Measurements from ENCODE around the gene FCRL3. TPM values are rescaled to one million over a fixed set of nuclear protein-coding genes. Genes with fewer than 3 reads are reported as not detected.

Gene FCRL3
- total RNA-seq, 4 donors from 2014 or later: 0.19 to 0.29 TPM; not detected in 2

GRCh38 chr1:157682710-157683437 lies 17.7 kb downstream of the FCRL3 start:
- Histone ChIP-seq H3K27me3 (no peaks in the 10 kb centered on the region), H3K36me3 (no peaks in the 10 kb centered on the region), H3K4me3 (no peak overlapping the region), H3K4me1 (no peaks in the 10 kb centered on the region), H3K27ac (no peak overlapping the region), H3K9me3 (no peaks in the 10 kb centered on the region)
- intact Hi-C loops (cut with DNase I): no loop called here
- 51 to 61% methylated on average over 5 of the region's 5 CpGs for WGBS, 2 donors
- no peak for TF ChIP-seq CTCF (IDR thresholded peaks at IDR 0.05)
- no peak for TF ChIP-seq POLR2A (IDR thresholded peaks at IDR 0.05)
- no peak for DNase-seq

- DNase-seq: no peak
- intact Hi-C loops (cut with DNase I): no loop called here
- no peak overlapping the region for H3K4me3 ChIP-seq
- 53% methylated on average over 4 of the region's 4 CpGs for WGBS, 2 donors
- peaks cover 0 to 8% (median 0%) of the 10 kb centered on the region in 3 donors for H3K9me3 ChIP-seq
- no peaks in the 10 kb centered on the region for H3K36me3 ChIP-seq
- no peaks in the 10 kb centered on the region for H3K27me3 ChIP-seq
- TF ChIP-seq CTCF (IDR thresholded peaks at IDR 0.05) (no peak), POLR2A (IDR thresholded peaks at IDR 0.05) (no peak)
- no peaks in the 10 kb centered on the region for H3K4me1 ChIP-seq
- H3K27ac ChIP-seq: no peak overlapping the region
These were observed 21.8 kb downstream of the FCRL3 start for GRCh38 chr1:157678721-157679120.

GRCh38 chr1:157673008-157673407 lies 27.6 kb downstream of the FCRL3 start:
- no peak overlapping the region for H3K27ac ChIP-seq
- intact Hi-C loops (cut with DNase I): no loop called here
- 52 to 67% methylated on average over 1 of the region's 1 CpG for WGBS, 2 donors

GRCh38 chr1:157671895-157672294 lies 28.7 kb downstream of the FCRL3 start:
- Histone ChIP-seq H3K27ac (no peak overlapping the region), H3K4me3 (no peak overlapping the region), H3K4me1 (no peaks in the 10 kb centered on the region), H3K36me3 (no peaks in the 10 kb centered on the region), H3K27me3 (no peaks in the 10 kb centered on the region), H3K9me3 (peaks cover 0 to 25% (median 0%) of the 10 kb centered on the region in 3 donors)
- DNase-seq: no peak
- intact Hi-C loops (cut with DNase I): no loop called here
- TF ChIP-seq CTCF (IDR thresholded peaks at IDR 0.05) (no peak), POLR2A (IDR thresholded peaks at IDR 0.05) (no peak)

More at GRCh38 chr1:157673008-157673407, 27.6 kb downstream of the FCRL3 start:
- peaks cover 0 to 25% (median 0%) of the 10 kb centered on the region in 3 donors for H3K9me3 ChIP-seq
- no peaks in the 10 kb centered on the region for H3K36me3 ChIP-seq
- no peak overlapping the region for H3K4me3 ChIP-seq
- no peak for DNase-seq
- H3K4me1 ChIP-seq: no peaks in the 10 kb centered on the region
- TF ChIP-seq POLR2A (IDR thresholded peaks at IDR 0.05) (no peak), CTCF (IDR thresholded peaks at IDR 0.05) (no peak)
- H3K27me3 ChIP-seq: no peaks in the 10 kb centered on the region

GRCh38 chr1:157659576-157660247 lies 40.9 kb downstream of the FCRL3 start:
- H3K27ac ChIP-seq: no peak overlapping the region
- 83 to 86% methylated on average over 3 of the region's 3 CpGs for WGBS, 2 donors
- H3K9me3 ChIP-seq: no peaks in the 10 kb centered on the region
- H3K4me1 ChIP-seq: no peaks in the 10 kb centered on the region
- no peaks in the 10 kb centered on the region for H3K27me3 ChIP-seq
- DNase-seq: no peak
- TF ChIP-seq POLR2A (IDR thresholded peaks at IDR 0.05) (no peak), CTCF (IDR thresholded peaks at IDR 0.05) (no peak)
- intact Hi-C loops (cut with DNase I): no loop called here
- H3K36me3 ChIP-seq: no peaks in the 10 kb centered on the region
- H3K4me3 ChIP-seq: no peak overlapping the region
